ENCODE results near the gene ITPR2.

Gene ITPR2

DNA sequence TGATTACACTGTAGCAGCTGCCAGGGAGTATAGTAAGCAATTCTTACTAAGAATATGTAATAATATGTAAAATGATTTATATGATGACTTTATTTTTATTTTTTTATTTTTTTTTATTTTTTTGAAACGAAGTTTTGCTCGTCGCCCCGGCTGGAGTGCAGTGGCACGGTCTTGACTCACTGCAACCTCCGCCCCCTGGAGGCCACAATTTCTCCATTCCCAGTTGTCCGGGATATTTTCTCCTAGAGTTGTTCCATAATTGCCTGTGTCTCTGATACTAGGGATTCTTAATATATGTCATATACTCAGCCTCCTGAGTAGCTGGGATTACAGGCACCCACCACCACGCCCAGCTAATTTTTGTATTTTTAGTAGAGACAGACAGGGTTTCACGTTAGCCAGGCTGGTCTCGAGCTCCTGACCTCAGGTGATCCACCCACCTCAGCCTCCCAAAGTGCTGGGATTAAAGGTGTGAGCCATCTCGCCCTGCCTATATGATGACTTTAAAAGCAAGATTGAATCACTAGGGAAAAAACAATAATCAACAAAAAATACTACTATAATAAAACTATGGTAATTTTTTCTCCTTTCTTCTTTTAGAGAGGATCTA is 12.2 kb upstream of the ITPR2 start:
- no peak overlapping the region for H2AK5ac ChIP-seq (ENCODE audit: low read length, severe bottlenecking)
- no peak overlapping the region for H4K8ac ChIP-seq (ENCODE audit: low read length)
- no peak overlapping the region for H3K4ac ChIP-seq (ENCODE audit: low read depth in 1 of 2, low read length in 2 of 2)
- no peak overlapping the region for H2BK15ac ChIP-seq (ENCODE audit: low read depth, poor library complexity, severe bottlenecking)
- WGBS, result 56% methylated on average over 9 of the region's 11 CpGs
- no peak overlapping the region for H2AFZ ChIP-seq (ENCODE audit: low read depth, low read length)
- peak overlapping the region; percentile 26 for H3K9ac ChIP-seq (ENCODE audit: low read length)
- peaks cover 3% of the 10 kb centered on the region for H3K4me1 ChIP-seq (ENCODE audit: control insufficient read depth, insufficient read depth, low read depth, low read length)
- H2BK5ac ChIP-seq (ENCODE audit: low read depth, low read length, poor library complexity, severe bottlenecking), result no peak overlapping the region
- H3K4me3 ChIP-seq (ENCODE audit: insufficient read depth in 1 of 2, low read depth in 1 of 2, low read length in 2 of 2), result no peak overlapping the region
- no peak overlapping the region for H3K23ac ChIP-seq (ENCODE audit: low read length in 2 of 2)
- H4K91ac ChIP-seq (ENCODE audit: low read length), result peak overlapping the region; percentile 59
- no peaks in the 10 kb centered on the region for H3K27me3 ChIP-seq (ENCODE audit: control insufficient read depth in 1 of 2, insufficient read depth in 1 of 2, low read length in 2 of 2)
- H3K18ac ChIP-seq (ENCODE audit: low read depth in 1 of 2, low read length in 2 of 2), result no peak overlapping the region
- no peak overlapping the region for H3K4me2 ChIP-seq (ENCODE audit: low read length, poor library complexity, severe bottlenecking)
- no peaks in the 10 kb centered on the region for H3K36me3 ChIP-seq (ENCODE audit: control insufficient read depth in 1 of 2, insufficient read depth in 2 of 2, low read depth in 1 of 2, low read length in 2 of 2)
- H2BK12ac ChIP-seq (ENCODE audit: low read length in 2 of 2), result no peak overlapping the region
- DNase-seq, result peak; percentile 67
- no peak overlapping the region for H3K14ac ChIP-seq (ENCODE audit: low read length in 2 of 2)
- H3K9me3 ChIP-seq (ENCODE audit: control insufficient read depth, low read length), result no peaks in the 10 kb centered on the region
- H3K27ac ChIP-seq (ENCODE audit: low read length, poor library complexity, severe bottlenecking), result no peak overlapping the region
- no peaks in the 10 kb centered on the region for H3K79me1 ChIP-seq (replicated peaks; ENCODE audit: low read length, poor library complexity, severe bottlenecking)
- no peak overlapping the region for H2BK120ac ChIP-seq (ENCODE audit: low read depth, low read length)

DNA sequence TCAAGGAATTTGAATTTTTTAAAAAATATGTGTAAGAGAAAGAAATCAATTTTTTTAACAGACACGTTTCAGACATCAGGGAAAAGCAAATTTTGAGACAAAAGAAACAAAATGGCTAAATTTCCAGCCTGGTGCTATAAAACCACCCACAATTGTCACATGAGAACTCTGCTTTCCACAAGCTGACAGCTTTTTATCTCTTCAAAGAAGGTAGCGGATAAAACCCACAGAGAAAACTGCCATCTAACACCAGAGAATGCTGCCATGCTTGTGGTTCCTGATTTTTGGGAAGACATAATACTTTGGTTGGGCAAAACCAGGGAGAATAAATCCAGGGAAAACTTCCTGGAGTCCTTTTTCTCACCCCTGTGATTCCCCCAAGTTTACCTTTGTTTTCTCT is 10.3 kb upstream of the ITPR2 start:
- 100% methylated on average over 1 of the region's 2 CpGs for WGBS
- no peak overlapping the region for H3K23ac ChIP-seq (ENCODE audit: low read length in 2 of 2)

DNA sequence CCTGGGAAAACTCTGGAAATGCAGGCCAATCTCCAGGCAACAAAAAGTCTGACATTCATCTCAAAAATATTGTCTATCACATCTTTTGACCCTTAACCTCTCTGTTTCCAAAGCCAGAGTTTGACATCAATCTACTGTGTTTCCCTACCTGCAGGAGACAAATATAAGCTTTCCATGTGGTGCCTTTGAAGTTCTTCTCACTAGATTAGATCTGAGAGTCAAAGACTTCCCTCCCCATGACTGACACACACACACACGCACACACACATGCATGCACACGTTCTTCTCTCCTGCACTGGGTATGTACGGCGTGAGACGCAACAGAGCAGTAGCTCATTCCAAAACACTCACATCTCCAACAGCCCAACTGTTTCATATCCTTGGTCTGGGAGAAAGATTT is 8.1 kb upstream of the ITPR2 start:
- Histone ChIP-seq H3K4me3 (ENCODE audit: insufficient read depth in 1 of 2, low read depth in 1 of 2, low read length in 2 of 2) (no peak overlapping the region), H3K79me1 (replicated peaks; ENCODE audit: low read length, poor library complexity, severe bottlenecking) (no peaks in the 10 kb centered on the region), H2BK5ac (ENCODE audit: low read depth, low read length, poor library complexity, severe bottlenecking) (no peak overlapping the region), H3K9me3 (ENCODE audit: control insufficient read depth, low read length) (no peaks in the 10 kb centered on the region), H3K27ac (ENCODE audit: low read length, poor library complexity, severe bottlenecking) (no peak overlapping the region), H4K91ac (ENCODE audit: low read length) (no peak overlapping the region), H3K18ac (ENCODE audit: low read depth in 1 of 2, low read length in 2 of 2) (no peak overlapping the region), H2AFZ (ENCODE audit: low read depth, low read length) (no peak overlapping the region), H3K4ac (ENCODE audit: low read depth in 1 of 2, low read length in 2 of 2) (no peak overlapping the region), H3K4me2 (ENCODE audit: low read length, poor library complexity, severe bottlenecking) (no peak overlapping the region), H3K14ac (ENCODE audit: low read length in 2 of 2) (no peak overlapping the region), H3K23ac (ENCODE audit: low read length in 2 of 2) (no peak overlapping the region), H3K27me3 (ENCODE audit: control insufficient read depth in 1 of 2, insufficient read depth in 1 of 2, low read length in 2 of 2) (no peaks in the 10 kb centered on the region), H3K4me1 (ENCODE audit: control insufficient read depth, insufficient read depth, low read depth, low read length) (peaks cover 1% of the 10 kb centered on the region), H2AK5ac (ENCODE audit: low read length, severe bottlenecking) (no peak overlapping the region), H3K36me3 (ENCODE audit: control insufficient read depth in 1 of 2, insufficient read depth in 2 of 2, low read depth in 1 of 2, low read length in 2 of 2) (no peaks in the 10 kb centered on the region), H2BK12ac (ENCODE audit: low read length in 2 of 2) (no peak overlapping the region), H4K8ac (ENCODE audit: low read length) (no peak overlapping the region), H2BK15ac (ENCODE audit: low read depth, poor library complexity, severe bottlenecking) (no peak overlapping the region), H2BK120ac (ENCODE audit: low read depth, low read length) (no peak overlapping the region), H3K9ac (ENCODE audit: low read length) (no peak overlapping the region)
- 95% methylated on average over 5 of the region's 5 CpGs for WGBS
- DNase-seq, result no peak

More for the DNA sequence above, 10.3 kb upstream of the ITPR2 start:
- no peaks in the 10 kb centered on the region for H3K27me3 ChIP-seq (ENCODE audit: control insufficient read depth in 1 of 2, insufficient read depth in 1 of 2, low read length in 2 of 2)
- H4K8ac ChIP-seq (ENCODE audit: low read length), result no peak overlapping the region
- H3K27ac ChIP-seq (ENCODE audit: low read length, poor library complexity, severe bottlenecking), result no peak overlapping the region
- H3K18ac ChIP-seq (ENCODE audit: low read depth in 1 of 2, low read length in 2 of 2), result no peak overlapping the region
- no peak overlapping the region for H2BK120ac ChIP-seq (ENCODE audit: low read depth, low read length)
- H3K9ac ChIP-seq (ENCODE audit: low read length), result no peak overlapping the region
- H3K9me3 ChIP-seq (ENCODE audit: control insufficient read depth, low read length), result no peaks in the 10 kb centered on the region
- H2AK5ac ChIP-seq (ENCODE audit: low read length, severe bottlenecking), result no peak overlapping the region
- H3K36me3 ChIP-seq (ENCODE audit: control insufficient read depth in 1 of 2, insufficient read depth in 2 of 2, low read depth in 1 of 2, low read length in 2 of 2), result no peaks in the 10 kb centered on the region
- H3K4me1 ChIP-seq (ENCODE audit: control insufficient read depth, insufficient read depth, low read depth, low read length), result peaks cover 3% of the 10 kb centered on the region
- no peak overlapping the region for H3K4ac ChIP-seq (ENCODE audit: low read depth in 1 of 2, low read length in 2 of 2)
- H2BK12ac ChIP-seq (ENCODE audit: low read length in 2 of 2), result no peak overlapping the region
- no peak overlapping the region for H4K91ac ChIP-seq (ENCODE audit: low read length)
- no peak for DNase-seq
- H3K14ac ChIP-seq (ENCODE audit: low read length in 2 of 2), result no peak overlapping the region
- no peak overlapping the region for H3K4me3 ChIP-seq (ENCODE audit: insufficient read depth in 1 of 2, low read depth in 1 of 2, low read length in 2 of 2)
- H2BK5ac ChIP-seq (ENCODE audit: low read depth, low read length, poor library complexity, severe bottlenecking), result no peak overlapping the region
- H2BK15ac ChIP-seq (ENCODE audit: low read depth, poor library complexity, severe bottlenecking), result no peak overlapping the region
- H3K79me1 ChIP-seq (replicated peaks; ENCODE audit: low read length, poor library complexity, severe bottlenecking), result no peaks in the 10 kb centered on the region
- no peak overlapping the region for H2AFZ ChIP-seq (ENCODE audit: low read depth, low read length)
- no peak overlapping the region for H3K4me2 ChIP-seq (ENCODE audit: low read length, poor library complexity, severe bottlenecking)

DNA sequence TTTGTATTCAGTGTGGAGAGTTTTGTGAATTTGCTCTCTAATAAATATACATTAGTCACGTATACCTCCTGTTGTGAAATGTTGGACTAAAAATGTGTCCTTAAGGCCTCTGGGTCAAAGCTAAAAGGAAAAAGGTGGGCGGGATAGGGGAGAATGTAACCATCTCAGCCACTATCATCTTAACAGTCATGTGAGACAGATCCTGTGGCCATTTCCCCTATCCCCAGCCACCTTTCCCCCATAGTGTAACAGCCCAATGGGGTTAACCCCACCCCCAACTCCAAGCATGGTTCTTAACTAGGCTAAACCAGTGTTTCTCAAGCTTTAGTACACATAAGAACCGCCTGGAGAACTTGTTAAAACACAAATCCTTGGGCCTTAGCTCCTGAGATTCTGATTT is 6.5 kb upstream of the ITPR2 start:
- no peak overlapping the region for H3K18ac ChIP-seq (ENCODE audit: low read depth in 1 of 2, low read length in 2 of 2)
- no peak overlapping the region for H3K27ac ChIP-seq (ENCODE audit: low read length, poor library complexity, severe bottlenecking)
- H3K23ac ChIP-seq (ENCODE audit: low read length in 2 of 2), result no peak overlapping the region
- H2BK12ac ChIP-seq (ENCODE audit: low read length in 2 of 2), result no peak overlapping the region
- H2BK15ac ChIP-seq (ENCODE audit: low read depth, poor library complexity, severe bottlenecking), result no peak overlapping the region
- no peaks in the 10 kb centered on the region for H3K79me1 ChIP-seq (replicated peaks; ENCODE audit: low read length, poor library complexity, severe bottlenecking)
- WGBS, result 96% methylated on average over 2 of the region's 3 CpGs
- no peaks in the 10 kb centered on the region for H3K27me3 ChIP-seq (ENCODE audit: control insufficient read depth in 1 of 2, insufficient read depth in 1 of 2, low read length in 2 of 2)
- H3K4me3 ChIP-seq (ENCODE audit: insufficient read depth in 1 of 2, low read depth in 1 of 2, low read length in 2 of 2), result no peak overlapping the region
- H3K9ac ChIP-seq (ENCODE audit: low read length), result no peak overlapping the region
- no peaks in the 10 kb centered on the region for H3K4me1 ChIP-seq (ENCODE audit: control insufficient read depth, insufficient read depth, low read depth, low read length)
- no peaks in the 10 kb centered on the region for H3K36me3 ChIP-seq (ENCODE audit: control insufficient read depth in 1 of 2, insufficient read depth in 2 of 2, low read depth in 1 of 2, low read length in 2 of 2)
- H4K8ac ChIP-seq (ENCODE audit: low read length), result no peak overlapping the region
- H2BK5ac ChIP-seq (ENCODE audit: low read depth, low read length, poor library complexity, severe bottlenecking), result no peak overlapping the region
- H3K14ac ChIP-seq (ENCODE audit: low read length in 2 of 2), result no peak overlapping the region
- no peak overlapping the region for H2AFZ ChIP-seq (ENCODE audit: low read depth, low read length)
- no peaks in the 10 kb centered on the region for H3K9me3 ChIP-seq (ENCODE audit: control insufficient read depth, low read length)
- H2BK120ac ChIP-seq (ENCODE audit: low read depth, low read length), result no peak overlapping the region
- no peak overlapping the region for H3K4ac ChIP-seq (ENCODE audit: low read depth in 1 of 2, low read length in 2 of 2)
- H4K91ac ChIP-seq (ENCODE audit: low read length), result no peak overlapping the region
- DNase-seq, result no peak
- H3K4me2 ChIP-seq (ENCODE audit: low read length, poor library complexity, severe bottlenecking), result no peak overlapping the region
- no peak overlapping the region for H2AK5ac ChIP-seq (ENCODE audit: low read length, severe bottlenecking)

Data from mesenchymal stem cell (in vitro differentiated cells and primary cell).